PFSK-1 (cell line): Measurements from ENCODE around the gene EME1.

Experiments
- FOXP2 ChIP-seq: optimal IDR thresholded peaks from 2 replicates; pipeline ENCODE3; 2011; ENCODE audit warnings: borderline replicate concordance, control low read depth, inconsistent platforms; ENCODE audit not compliant: insufficient read depth; ENCODE audit errors: extremely low read length, extremely low read depth
- POLR2AphosphoS5 ChIP-seq: IDR thresholded peaks from 2 replicates; pipeline ENCODE4 v1.6.1; 2012; ENCODE audit warnings: low read depth, mild to moderate bottlenecking, control low read depth, low read length, moderate library complexity
- REST ChIP-seq, 2 experiments: IDR thresholded peaks; 2 replicates each; pipeline versions ENCODE4 v1.6.1 to v1.8.0; 2011 to 2012; ENCODE audit warnings: low read depth in 2 of 2, low read length in 2 of 2, control low read depth in 1 of 2, inconsistent platforms in 1 of 2, mild to moderate bottlenecking in 1 of 2, moderate library complexity in 1 of 2; ENCODE audit not compliant: insufficient read depth in 1 of 2
- SIN3A ChIP-seq: IDR thresholded peaks from 2 replicates; pipeline ENCODE4 v1.6.1; 2012; ENCODE audit warnings: mild to moderate bottlenecking, low read length, moderate library complexity, borderline replicate concordance; ENCODE audit not compliant: insufficient read depth
- TAF1 ChIP-seq: IDR thresholded peaks from 2 replicates; pipeline ENCODE4 v1.6.1; 2012; ENCODE audit warnings: low read length, control low read depth, borderline replicate concordance; ENCODE audit not compliant: insufficient read depth

GRCh38 chr17:50375858-50376538 is 3.0 kb downstream of the EME1 start:
- TF ChIP-seq REST (IDR thresholded peaks at IDR 0.05; ENCODE audit: insufficient read depth in 1 of 2, low read depth in 2 of 2, low read length in 2 of 2) (no peak), SIN3A (no peak), POLR2AphosphoS5 (no peak), TAF1 (no peak), FOXP2 (no peak)
